GM12872 (cell line): ENCODE measurements around the gene OLFML2B.

ENCODE experiments used
- TF ChIP-seq, protein P1 (sequence below): IDR thresholded peaks from 3 replicates; pipeline ENCODE4 v1.5.1; 2011; ENCODE audit warnings: low read depth, mild to moderate bottlenecking, low read length, moderate library complexity; ENCODE audit not compliant: insufficient read depth

The OLFML2B gene

DNA sequence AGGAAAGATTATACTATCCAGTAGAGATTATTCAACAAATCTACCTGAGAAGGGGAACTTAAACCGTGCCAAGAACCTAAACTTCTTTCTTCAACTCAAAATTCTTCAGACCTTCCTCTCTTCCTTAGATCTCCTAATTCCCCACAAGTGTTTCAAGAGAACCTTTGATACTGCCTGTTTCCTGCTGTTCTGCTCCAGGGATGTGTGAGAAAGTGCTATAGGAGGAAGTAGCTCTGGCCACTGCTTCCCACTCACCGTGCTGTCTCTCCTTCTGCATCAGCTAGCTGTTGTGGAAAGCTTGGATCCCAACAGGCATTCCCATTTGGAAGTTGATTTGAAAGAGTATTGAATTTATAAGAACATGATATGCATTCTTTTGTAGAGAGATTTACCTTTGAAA is 41.3 kb upstream of the OLFML2B start:
- TF ChIP-seq, protein P1, sequence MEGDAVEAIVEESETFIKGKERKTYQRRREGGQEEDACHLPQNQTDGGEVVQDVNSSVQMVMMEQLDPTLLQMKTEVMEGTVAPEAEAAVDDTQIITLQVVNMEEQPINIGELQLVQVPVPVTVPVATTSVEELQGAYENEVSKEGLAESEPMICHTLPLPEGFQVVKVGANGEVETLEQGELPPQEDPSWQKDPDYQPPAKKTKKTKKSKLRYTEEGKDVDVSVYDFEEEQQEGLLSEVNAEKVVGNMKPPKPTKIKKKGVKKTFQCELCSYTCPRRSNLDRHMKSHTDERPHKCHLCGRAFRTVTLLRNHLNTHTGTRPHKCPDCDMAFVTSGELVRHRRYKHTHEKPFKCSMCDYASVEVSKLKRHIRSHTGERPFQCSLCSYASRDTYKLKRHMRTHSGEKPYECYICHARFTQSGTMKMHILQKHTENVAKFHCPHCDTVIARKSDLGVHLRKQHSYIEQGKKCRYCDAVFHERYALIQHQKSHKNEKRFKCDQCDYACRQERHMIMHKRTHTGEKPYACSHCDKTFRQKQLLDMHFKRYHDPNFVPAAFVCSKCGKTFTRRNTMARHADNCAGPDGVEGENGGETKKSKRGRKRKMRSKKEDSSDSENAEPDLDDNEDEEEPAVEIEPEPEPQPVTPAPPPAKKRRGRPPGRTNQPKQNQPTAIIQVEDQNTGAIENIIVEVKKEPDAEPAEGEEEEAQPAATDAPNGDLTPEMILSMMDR, result no peak

DNA sequence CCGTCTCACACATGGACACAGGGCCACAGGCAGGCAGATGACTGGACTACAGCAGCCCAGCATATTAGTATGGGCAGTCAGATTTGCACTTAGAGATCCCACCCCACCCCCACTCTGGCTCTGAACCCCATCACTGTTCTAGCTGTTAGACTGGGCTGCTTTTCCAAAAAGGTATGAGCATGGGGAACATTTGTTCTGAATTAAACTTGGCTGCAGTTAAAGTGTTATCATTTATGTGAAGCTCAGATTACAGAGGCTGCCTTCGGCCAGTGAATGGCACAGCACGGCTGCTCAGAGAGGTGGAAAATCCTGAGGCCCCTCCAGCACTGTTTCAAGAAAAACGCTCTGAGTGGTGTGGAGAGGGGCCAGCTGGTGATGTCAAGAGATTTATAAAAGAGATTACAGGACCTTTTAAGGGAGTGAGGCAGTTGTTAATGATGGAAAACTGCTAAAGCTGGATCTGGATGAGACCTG is 38.9 kb upstream of the OLFML2B start:
- TF ChIP-seq, protein P1, result no peak

DNA sequence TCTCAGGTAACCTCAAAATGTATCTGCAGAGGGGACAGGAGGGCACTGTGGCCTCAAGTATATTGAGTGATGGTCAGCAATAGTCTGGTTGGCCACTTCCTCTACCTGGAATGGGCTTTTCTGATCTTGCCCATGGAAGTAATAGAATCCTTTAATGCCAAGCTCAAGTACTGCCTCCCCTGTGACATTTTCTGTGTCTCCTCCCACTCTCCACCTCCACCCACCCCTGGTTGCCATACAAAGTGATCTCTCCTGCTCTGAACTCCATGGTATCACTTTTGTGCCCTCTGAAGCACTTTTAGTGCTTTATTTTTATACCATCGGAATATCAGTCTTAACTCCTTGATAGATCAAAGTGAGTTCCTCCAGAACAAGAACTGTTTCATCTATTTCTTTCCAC is 36.6 kb upstream of the OLFML2B start:
- TF ChIP-seq, protein P1, result no peak

DNA sequence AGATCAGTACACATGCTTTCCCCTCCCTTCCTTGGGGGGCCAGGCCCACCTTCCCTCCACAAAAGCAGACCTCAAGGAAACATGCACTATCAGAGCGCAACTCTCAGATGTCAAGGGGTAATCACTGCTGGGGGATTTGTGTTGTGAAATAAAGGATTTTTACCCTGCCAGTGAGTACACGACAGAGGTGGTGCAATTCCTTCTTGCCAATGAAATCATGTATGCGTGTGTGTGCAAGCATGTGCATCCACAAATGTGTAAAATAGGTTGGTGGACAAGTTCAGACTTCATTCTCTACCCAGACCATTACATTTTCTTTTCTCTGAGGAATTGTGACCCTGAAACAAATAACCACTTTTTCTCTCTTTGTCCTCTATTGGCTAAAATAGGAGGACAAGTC is 36.1 kb upstream of the OLFML2B start:
- TF ChIP-seq, protein P1, result no peak

DNA sequence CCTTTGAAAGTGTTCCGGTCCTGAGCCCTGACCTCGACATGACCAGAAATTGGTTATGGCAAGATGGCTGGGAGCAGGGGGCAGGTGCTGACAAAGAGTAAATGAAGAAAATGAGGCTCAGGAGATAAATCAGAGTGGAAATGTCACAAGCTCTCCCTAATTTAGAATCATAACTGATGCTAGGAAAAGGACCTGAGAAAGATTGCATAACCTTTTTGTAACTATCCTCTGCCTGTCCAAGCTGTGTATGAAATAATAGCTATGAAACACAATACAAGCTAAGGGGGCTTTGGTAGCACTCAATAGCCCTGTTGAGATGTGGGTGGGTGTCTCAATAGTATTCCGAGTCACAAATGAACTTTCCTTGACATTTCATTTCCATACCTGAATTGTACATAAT is 32.9 kb upstream of the OLFML2B start:
- TF ChIP-seq, protein P1, result no peak

DNA sequence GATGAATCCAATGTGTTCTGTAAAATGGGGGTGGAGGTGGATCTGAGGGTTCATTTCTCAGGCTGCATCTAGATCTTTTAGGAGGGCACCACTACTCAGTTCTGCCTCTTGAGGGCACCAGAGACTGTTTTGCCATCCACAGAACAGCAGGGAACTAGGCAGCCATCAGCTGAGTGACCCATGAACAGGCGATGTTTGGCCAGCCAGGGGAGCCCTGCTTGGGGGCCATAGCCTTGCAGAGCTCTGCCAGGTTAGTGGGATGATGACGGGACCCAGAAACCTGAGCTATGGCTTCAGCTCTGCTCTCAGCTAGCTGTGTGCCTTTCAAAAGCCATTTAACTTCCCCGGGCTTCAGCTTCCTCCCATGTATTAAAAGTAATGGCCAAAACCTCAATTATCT is 32.4 kb upstream of the OLFML2B start:
- TF ChIP-seq, protein P1, result peak; percentile 90

DNA sequence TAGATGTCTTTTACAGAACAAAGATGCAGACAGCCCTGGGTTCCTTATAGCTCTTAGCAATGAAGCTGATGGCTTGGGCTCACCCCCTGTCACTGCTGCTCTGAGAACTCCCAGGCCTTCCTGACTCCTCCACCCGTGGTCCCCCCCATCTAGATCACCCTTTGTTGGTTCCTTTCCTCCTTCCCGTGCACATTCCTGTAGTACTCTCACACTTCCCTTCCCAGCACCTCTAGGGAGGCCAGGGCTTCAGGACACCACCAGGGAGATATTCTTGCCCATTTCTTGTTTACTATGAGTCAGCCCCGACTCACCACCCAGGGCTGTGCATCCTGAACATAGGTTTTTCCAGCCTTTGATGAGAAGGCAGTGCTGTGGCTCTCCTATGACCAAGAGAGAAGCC is 31.4 kb upstream of the OLFML2B start:
- TF ChIP-seq, protein P1, result no peak

DNA sequence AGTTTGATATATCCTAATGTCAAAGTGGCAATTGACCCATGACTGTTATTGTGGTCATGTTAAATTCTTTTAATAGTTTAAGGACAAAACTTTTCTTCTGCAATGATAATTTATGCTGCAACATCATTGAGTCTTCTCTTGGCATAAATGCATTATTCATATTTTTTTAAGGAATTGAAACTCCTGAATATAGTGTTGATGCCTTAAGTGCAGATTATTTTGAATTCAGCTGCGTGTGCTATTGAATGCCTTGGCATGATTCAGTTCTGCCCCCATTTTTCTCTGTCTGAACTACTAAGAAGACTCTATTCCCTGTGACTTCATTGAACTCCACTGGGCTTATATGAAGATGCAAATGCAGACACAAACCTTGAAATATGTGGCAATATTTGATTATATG is 23.3 kb upstream of the OLFML2B start:
- TF ChIP-seq, protein P1, result no peak
